Measurements from ENCODE around the gene ZBTB46. TPM values are rescaled to one million over a fixed set of nuclear protein-coding genes. Genes with fewer than 3 reads are reported as not detected.

Gene ZBTB46
- total RNA-seq, 1 donor from 2014 or later: 0.58 TPM

DNA sequence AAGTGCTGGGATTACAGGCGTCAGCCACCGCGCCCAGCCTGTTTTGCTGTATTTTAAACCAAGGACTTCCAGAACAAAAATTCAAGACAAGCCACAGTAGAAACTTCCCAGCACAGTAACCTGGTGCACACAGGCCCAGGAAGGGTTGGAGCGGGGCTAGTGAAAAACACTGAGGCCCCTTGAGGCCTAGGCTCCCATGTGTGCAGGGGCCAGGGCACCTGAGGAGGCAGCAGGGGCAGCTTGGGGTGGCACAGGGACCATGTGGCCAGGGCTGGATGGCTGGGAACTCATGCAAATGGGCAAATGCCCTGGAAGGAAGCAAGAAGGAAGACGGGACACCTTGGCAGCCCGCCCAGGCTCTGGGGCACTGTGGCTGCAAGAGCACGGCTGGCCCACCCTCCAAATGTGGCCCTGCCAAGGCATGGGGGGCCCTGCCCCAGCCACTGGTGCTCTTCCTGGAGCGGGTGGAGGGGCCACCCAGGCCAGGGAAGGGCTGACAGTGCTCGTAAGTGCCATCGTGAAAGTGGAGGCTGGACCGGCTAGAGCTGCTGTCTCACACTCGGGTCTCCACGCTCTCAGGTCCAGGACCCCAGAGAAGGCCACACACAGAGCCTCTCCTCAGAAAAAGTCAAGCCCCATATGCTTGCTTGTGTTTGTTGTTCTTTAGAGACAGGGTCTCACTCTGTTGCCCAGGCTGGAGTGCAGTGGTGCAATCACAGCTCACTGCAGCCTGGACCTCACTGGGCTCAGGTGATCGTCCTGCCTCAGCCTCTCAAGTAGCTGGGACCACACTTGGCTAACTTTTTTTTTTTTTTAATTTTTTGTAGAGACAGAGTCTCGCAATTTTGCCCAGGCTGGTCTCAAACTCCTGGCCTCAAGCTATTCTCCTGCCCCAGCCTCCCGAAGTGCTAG lies 81.2 kb downstream of the ZBTB46 start:
- no peak for DNase-seq (ENCODE audit: low read depth)
- no peak for TF ChIP-seq CTCF (conservative IDR thresholded peaks at IDR 0.05; ENCODE audit: low read depth, low read length)
- no peak overlapping the region for H3K4me3 ChIP-seq (ENCODE audit: low read depth, low read length)

GRCh38 chr20:63748934-63749270 lies 82.2 kb downstream of the ZBTB46 start:
- TF ChIP-seq CTCF (conservative IDR thresholded peaks at IDR 0.05; ENCODE audit: low read depth, low read length): no peak
- H3K4me3 ChIP-seq (ENCODE audit: low read depth, low read length): no peak overlapping the region
- DNase-seq (ENCODE audit: low read depth): no peak

GRCh38 chr20:63748070-63748933 lies 82.8 kb downstream of the ZBTB46 start:
- TF ChIP-seq CTCF (conservative IDR thresholded peaks at IDR 0.05; ENCODE audit: low read depth, low read length): no peak
- no peak for DNase-seq (ENCODE audit: low read depth)
- no peak overlapping the region for H3K4me3 ChIP-seq (ENCODE audit: low read depth, low read length)

DNA sequence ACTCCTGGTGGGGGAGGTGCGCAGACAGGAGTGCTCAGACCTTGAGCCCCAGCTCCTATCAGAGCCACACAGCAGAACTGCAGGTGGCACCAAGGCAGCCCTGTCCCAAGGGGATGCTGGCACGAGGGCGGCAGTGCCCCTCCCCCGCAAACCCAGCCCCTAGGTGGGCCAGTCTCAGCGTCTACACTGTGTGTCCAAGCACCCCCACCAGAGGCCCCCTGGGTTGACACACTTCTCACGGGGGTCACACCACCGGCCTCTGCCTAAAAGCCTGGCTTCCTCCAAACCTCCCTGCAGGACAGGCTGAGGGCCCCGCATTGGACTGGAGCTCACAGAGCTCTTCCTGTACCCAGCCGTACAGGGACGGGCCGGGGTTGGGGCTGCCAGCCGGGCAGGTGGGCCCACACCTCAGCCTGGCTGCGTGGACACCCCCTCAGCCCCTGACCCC lies 83.4 kb downstream of the ZBTB46 start:
- no peak for DNase-seq (ENCODE audit: low read depth)
- no peak for TF ChIP-seq CTCF (conservative IDR thresholded peaks at IDR 0.05; ENCODE audit: low read depth, low read length)
- no peak overlapping the region for H3K4me3 ChIP-seq (ENCODE audit: low read depth, low read length)

- no peak for DNase-seq (ENCODE audit: low read depth)
- TF ChIP-seq CTCF (conservative IDR thresholded peaks at IDR 0.05; ENCODE audit: low read depth, low read length): no peak
- H3K4me3 ChIP-seq (ENCODE audit: low read depth, low read length): no peak overlapping the region
Measured at GRCh38 chr20:63746751-63747315, 84.2 kb downstream of the ZBTB46 start.

DNA sequence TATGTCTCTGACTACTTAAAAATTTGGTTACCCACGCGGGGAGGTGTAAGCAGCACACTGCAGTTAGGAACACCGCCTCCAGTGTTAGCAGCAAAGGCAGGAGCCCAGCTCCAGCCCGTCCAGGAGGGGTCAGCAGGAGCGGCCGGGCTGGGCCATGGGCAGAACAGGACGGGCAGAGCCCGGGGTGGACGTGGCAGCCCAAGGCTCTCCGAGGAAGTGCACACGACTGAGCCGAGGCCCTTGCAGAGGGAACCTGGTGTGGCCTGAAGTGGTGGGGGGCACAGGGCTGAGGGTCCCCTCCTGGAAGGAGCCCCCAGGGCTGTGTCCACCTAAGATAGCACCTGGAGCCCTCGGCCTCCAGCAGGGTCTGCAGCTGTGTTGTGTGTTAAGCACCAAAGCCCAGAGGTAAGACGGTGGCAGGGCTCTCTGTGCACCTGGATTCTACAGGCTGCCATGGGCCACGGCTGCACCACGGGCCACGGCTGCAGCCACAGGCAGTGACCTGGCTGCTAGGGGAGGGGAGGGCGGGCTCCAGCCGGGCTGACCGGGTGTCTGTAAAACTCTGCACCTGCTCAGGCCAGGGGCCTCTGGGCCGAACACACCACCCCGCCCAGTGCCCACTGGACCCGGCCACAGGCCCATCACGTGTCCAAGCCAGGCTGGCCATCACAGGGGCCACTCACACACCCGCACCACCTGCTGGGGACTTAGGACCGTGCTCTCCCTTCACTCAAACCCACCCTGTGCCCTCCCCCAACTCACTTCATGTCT lies 84.9 kb downstream of the ZBTB46 start:
- DNase-seq (ENCODE audit: low read depth): no peak
- TF ChIP-seq CTCF (conservative IDR thresholded peaks at IDR 0.05; ENCODE audit: low read depth, low read length): no peak
- H3K4me3 ChIP-seq (ENCODE audit: low read depth, low read length): no peak overlapping the region

Measured in epithelial cell of proximal tubule (primary cell).